HepG2 (cell line): ENCODE measurements around the gene TIMM17B. TPM values are rescaled to one million over a fixed set of nuclear protein-coding genes. Genes with fewer than 3 reads are reported as not detected.
A peak's percentile ranks its signal among the peaks of the same experiment; 100 is the strongest.

ENCODE experiments used
- HNRNPL ChIP-seq: fragments of 200-400 bp; formaldehyde crosslinking; IDR thresholded peaks from 2 replicates; pipeline ENCODE4 v1.6.1; 2017; ENCODE audit warnings: mild to moderate bottlenecking, low read depth, low read length
- HNRNPLL ChIP-seq: fragments of 200-400 bp; formaldehyde crosslinking; IDR thresholded peaks from 2 replicates; pipeline ENCODE4 v1.6.1; 2017; ENCODE audit warnings: mild to moderate bottlenecking, low read depth, low read length; ENCODE audit not compliant: poor library complexity, severe bottlenecking
- IRF2 ChIP-seq: IDR thresholded peaks from 2 replicates; pipeline ENCODE4 v1.6.1; 2018; ENCODE audit warnings: missing genetic modification reagents, missing compliant biosample characterization
- MTF1 ChIP-seq: sonication (generic); formaldehyde crosslinking; IDR thresholded peaks from 2 replicates; pipeline ENCODE4 v1.5.0; 2020; ENCODE audit warnings: missing genetic modification reagents
- RBFOX2 ChIP-seq: fragments of 200-400 bp; formaldehyde crosslinking; IDR thresholded peaks from 2 replicates; pipeline ENCODE4 v1.6.1; 2017; ENCODE audit warnings: low read depth, mild to moderate bottlenecking, low read length
- RORA ChIP-seq: sonication (generic); formaldehyde crosslinking; IDR thresholded peaks from 2 replicates; pipeline ENCODE4 v1.5.0; 2020; ENCODE audit warnings: mild to moderate bottlenecking, missing genetic modification reagents, moderate library complexity
- SIN3A ChIP-seq: IDR thresholded peaks from 2 replicates; pipeline ENCODE4 v1.6.1; 2011; ENCODE audit warnings: low read depth, mild to moderate bottlenecking, control low read depth, low read length, borderline replicate concordance
- SRY ChIP-seq: sonication (generic); formaldehyde crosslinking; IDR thresholded peaks from 2 replicates; pipeline ENCODE4 v1.8.0; 2022; ENCODE audit warnings: mild to moderate bottlenecking, missing genetic modification reagents
- TP53 ChIP-seq: sonication (generic); formaldehyde crosslinking; conservative IDR thresholded peaks from 2 replicates; pipeline ENCODE4 v1.4.0; 2020; ENCODE audit warnings: missing genetic modification reagents
- ZBTB42 ChIP-seq: sonication (generic); formaldehyde crosslinking; IDR thresholded peaks from 2 replicates; pipeline ENCODE4 v1.5.0; 2020; ENCODE audit warnings: mild to moderate bottlenecking, missing genetic modification reagents
- ZMAT3 ChIP-seq: sonication (generic); formaldehyde crosslinking; conservative IDR thresholded peaks from 2 replicates; pipeline ENCODE4 v1.7.0; 2021; ENCODE audit warnings: missing genetic modification reagents
- ZNF143 ChIP-seq: sonication (generic); formaldehyde crosslinking; IDR thresholded peaks from 2 replicates; pipeline ENCODE4 v1.4.0; 2020; ENCODE audit warnings: missing genetic modification reagents
- ZNF224 ChIP-seq: sonication (generic); formaldehyde crosslinking; IDR thresholded peaks from 2 replicates; pipeline ENCODE4 v1.5.0; 2020; ENCODE audit warnings: mild to moderate bottlenecking, missing genetic modification reagents
- ZNF33A ChIP-seq: sonication (generic); formaldehyde crosslinking; IDR thresholded peaks from 2 replicates; pipeline ENCODE4 v1.5.1; 2020; ENCODE audit warnings: missing genetic modification reagents, mild to moderate bottlenecking, moderate library complexity, borderline replicate concordance
- ZNF672 ChIP-seq: sonication (generic); formaldehyde crosslinking; IDR thresholded peaks from 2 replicates; pipeline ENCODE4 v1.8.1; 2022; ENCODE audit warnings: missing genetic modification reagents
- ZNF772 ChIP-seq: sonication (generic); formaldehyde crosslinking; IDR thresholded peaks from 2 replicates; pipeline ENCODE4 v1.5.0; 2020; ENCODE audit warnings: mild to moderate bottlenecking, missing genetic modification reagents
- ZSCAN22 ChIP-seq: sonication (generic); formaldehyde crosslinking; IDR thresholded peaks from 2 replicates; pipeline ENCODE4 v1.4.0; 2020; ENCODE audit warnings: mild to moderate bottlenecking, missing genetic modification reagents
- polyA plus RNA-seq, 8 experiments: library from polyadenylated mRNA; depleted of rRNA in 3 of 8; stranded (reverse) in 7 of 8; unstranded in 1 of 8; fragments of >200 nt; fragmentation: Illumina TruSeq in 4 of 8; extraction: Trizol in 4 of 8; gene quantifications; 2 replicates each; pipeline versions ENCODE4 v1.2.1 to v1.2.3, GENCODE V29; 2011 to 2016; ENCODE audit warnings: low read depth in 4 of 8, missing spikeins in 1 of 8, mixed read lengths in 1 of 8; ENCODE audit not compliant: insufficient read depth in 1 of 8
- total RNA-seq, 5 experiments: library from RNA; depleted of rRNA; stranded (reverse); fragments of >200 nt; fragmentation: Illumina TruSeq; extraction: Trizol; gene quantifications; 2 replicates each; pipeline ENCODE4 v1.2.3, GENCODE V29; 2016; ENCODE audit warnings: low read depth in 1 of 5
- TF ChIP-seq, protein P1 (sequence below): sonication (generic); formaldehyde crosslinking; IDR thresholded peaks from 2 replicates; pipeline ENCODE4 v1.8.1; 2023; ENCODE audit warnings: mild to moderate bottlenecking, missing genetic modification reagents
- TF ChIP-seq, protein P2 (sequence below): sonication (generic); formaldehyde crosslinking; conservative IDR thresholded peaks from 2 replicates; pipeline ENCODE4 v1.8.0; 2022; ENCODE audit warnings: missing genetic modification reagents
- TF ChIP-seq, protein P3 (sequence below): sonication (generic); formaldehyde crosslinking; IDR thresholded peaks from 2 replicates; pipeline ENCODE4 v1.9.0; 2022; ENCODE audit warnings: low read depth, missing genetic modification reagents
- TF ChIP-seq, protein P4 (sequence below): IDR thresholded peaks from 2 replicates; pipeline ENCODE4 v1.6.1; 2016; ENCODE audit warnings: low read depth, control low read depth
- TF ChIP-seq, protein P5 (sequence below): sonication (generic); formaldehyde crosslinking; IDR thresholded peaks from 2 replicates; pipeline ENCODE4 v1.4.0; 2020; ENCODE audit warnings: missing genetic modification reagents, borderline replicate concordance

Gene TIMM17B
- total and polyA plus RNA-seq, 2 of the 13 experiments (the other 11 are each of a cell fraction or from before 2014, with no cell fraction given) = 56.0 to 72.5 TPM

DNA sequence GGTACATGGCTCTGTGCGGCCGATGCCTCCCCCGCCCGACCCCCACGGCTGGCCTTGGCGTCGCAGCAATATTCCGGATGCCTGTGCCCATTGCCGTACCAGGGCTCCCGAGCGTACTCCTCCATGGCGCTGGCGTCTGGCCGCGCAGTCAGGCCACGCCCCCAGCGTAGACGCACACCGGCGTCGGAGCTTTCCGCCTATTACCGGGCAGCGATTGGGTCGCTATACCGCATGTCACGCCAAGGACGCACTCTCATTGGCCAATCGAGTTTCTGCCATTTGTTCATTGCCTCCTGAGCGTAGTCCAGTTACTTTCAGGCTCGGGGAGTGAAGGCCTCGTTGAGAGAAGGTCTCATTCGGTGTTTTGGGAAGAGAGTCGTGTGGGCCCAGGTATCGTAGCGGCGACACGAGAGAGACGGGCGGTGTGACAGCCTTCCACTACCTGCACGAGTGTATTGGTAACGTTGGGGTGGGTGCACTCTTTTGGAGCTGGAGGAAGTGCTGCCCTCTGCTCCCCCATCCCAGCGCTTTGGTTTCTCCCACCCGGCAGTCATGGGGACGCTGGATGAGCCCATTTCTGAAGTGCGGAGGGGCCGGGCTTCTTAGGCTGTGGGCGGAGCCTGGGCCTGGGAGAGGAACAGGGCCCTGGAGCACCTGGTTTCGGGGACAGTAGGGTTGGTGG, at the start of gene TIMM17B, which contains the start of gene PQBP1 (continued):
- TF ChIP-seq SIN3A (peak; percentile 41; the same call in 1 of the 2 replicates), ZNF224 (no peak), HNRNPL (no peak), ZMAT3 (CRISPR knock-in tag) (peak; percentile 45; the same call in 1 of the 2 replicates), RORA (no peak), ZNF772 (CRISPR knock-in tag) (no peak), IRF2 (no peak), RBFOX2 (peak; percentile 85), ZBTB42 (CRISPR knock-in tag) (no peak), MTF1 (CRISPR knock-in tag) (no peak), TP53 (CRISPR knock-in tag) (no peak), HNRNPLL (peak; percentile 93), ZNF672 (CRISPR knock-in tag) (no peak), ZNF143 (CRISPR knock-in tag) (no peak), ZSCAN22 (no peak), ZNF33A (CRISPR knock-in tag) (no peak), SRY (no peak; the same call in 1 of the 2 replicates)
- TF ChIP-seq, protein P1, sequence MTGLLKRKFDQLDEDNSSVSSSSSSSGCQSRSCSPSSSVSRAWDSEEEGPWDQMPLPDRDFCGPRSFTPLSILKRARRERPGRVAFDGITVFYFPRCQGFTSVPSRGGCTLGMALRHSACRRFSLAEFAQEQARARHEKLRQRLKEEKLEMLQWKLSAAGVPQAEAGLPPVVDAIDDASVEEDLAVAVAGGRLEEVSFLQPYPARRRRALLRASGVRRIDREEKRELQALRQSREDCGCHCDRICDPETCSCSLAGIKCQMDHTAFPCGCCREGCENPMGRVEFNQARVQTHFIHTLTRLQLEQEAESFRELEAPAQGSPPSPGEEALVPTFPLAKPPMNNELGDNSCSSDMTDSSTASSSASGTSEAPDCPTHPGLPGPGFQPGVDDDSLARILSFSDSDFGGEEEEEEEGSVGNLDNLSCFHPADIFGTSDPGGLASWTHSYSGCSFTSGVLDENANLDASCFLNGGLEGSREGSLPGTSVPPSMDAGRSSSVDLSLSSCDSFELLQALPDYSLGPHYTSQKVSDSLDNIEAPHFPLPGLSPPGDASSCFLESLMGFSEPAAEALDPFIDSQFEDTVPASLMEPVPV (CRISPR knock-in tag) = 0 out of 2 replicates have a peak, but pooled peaks have one; percentile 8
- TF ChIP-seq, protein P2, sequence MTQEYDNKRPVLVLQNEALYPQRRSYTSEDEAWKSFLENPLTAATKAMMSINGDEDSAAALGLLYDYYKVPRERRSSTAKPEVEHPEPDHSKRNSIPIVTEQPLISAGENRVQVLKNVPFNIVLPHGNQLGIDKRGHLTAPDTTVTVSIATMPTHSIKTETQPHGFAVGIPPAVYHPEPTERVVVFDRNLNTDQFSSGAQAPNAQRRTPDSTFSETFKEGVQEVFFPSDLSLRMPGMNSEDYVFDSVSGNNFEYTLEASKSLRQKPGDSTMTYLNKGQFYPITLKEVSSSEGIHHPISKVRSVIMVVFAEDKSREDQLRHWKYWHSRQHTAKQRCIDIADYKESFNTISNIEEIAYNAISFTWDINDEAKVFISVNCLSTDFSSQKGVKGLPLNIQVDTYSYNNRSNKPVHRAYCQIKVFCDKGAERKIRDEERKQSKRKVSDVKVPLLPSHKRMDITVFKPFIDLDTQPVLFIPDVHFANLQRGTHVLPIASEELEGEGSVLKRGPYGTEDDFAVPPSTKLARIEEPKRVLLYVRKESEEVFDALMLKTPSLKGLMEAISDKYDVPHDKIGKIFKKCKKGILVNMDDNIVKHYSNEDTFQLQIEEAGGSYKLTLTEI (CRISPR knock-in tag) = no peak
- TF ChIP-seq, protein P3, sequence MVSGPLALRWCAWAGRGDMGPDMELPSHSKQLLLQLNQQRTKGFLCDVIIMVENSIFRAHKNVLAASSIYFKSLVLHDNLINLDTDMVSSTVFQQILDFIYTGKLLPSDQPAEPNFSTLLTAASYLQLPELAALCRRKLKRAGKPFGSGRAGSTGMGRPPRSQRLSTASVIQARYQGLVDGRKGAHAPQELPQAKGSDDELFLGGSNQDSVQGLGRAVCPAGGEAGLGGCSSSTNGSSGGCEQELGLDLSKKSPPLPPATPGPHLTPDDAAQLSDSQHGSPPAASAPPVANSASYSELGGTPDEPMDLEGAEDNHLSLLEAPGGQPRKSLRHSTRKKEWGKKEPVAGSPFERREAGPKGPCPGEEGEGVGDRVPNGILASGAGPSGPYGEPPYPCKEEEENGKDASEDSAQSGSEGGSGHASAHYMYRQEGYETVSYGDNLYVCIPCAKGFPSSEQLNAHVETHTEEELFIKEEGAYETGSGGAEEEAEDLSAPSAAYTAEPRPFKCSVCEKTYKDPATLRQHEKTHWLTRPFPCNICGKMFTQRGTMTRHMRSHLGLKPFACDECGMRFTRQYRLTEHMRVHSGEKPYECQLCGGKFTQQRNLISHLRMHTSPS = no peak
- TF ChIP-seq, protein P4, sequence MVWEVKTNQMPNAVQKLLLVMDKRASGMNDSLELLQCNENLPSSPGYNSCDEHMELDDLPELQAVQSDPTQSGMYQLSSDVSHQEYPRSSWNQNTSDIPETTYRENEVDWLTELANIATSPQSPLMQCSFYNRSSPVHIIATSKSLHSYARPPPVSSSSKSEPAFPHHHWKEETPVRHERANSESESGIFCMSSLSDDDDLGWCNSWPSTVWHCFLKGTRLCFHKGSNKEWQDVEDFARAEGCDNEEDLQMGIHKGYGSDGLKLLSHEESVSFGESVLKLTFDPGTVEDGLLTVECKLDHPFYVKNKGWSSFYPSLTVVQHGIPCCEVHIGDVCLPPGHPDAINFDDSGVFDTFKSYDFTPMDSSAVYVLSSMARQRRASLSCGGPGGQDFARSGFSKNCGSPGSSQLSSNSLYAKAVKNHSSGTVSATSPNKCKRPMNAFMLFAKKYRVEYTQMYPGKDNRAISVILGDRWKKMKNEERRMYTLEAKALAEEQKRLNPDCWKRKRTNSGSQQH (CRISPR knock-in tag) = no peak; the same call in 1 of the 2 replicates
- TF ChIP-seq, protein P5, sequence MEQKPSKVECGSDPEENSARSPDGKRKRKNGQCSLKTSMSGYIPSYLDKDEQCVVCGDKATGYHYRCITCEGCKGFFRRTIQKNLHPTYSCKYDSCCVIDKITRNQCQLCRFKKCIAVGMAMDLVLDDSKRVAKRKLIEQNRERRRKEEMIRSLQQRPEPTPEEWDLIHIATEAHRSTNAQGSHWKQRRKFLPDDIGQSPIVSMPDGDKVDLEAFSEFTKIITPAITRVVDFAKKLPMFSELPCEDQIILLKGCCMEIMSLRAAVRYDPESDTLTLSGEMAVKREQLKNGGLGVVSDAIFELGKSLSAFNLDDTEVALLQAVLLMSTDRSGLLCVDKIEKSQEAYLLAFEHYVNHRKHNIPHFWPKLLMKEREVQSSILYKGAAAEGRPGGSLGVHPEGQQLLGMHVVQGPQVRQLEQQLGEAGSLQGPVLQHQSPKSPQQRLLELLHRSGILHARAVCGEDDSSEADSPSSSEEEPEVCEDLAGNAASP (CRISPR knock-in tag) = no peak
